HG03039 (cell line): Measurements from ENCODE around the gene PACRG.

Experiments
- ATAC-seq: cut with Tn5 transposase; IDR thresholded peaks from one replicate; pipeline ENCODE4 v1.9.1; 2021; ENCODE audit warnings: mild to moderate bottlenecking, moderate library complexity; ENCODE audit not compliant: unreplicated experiment

PACRG gene

DNA sequence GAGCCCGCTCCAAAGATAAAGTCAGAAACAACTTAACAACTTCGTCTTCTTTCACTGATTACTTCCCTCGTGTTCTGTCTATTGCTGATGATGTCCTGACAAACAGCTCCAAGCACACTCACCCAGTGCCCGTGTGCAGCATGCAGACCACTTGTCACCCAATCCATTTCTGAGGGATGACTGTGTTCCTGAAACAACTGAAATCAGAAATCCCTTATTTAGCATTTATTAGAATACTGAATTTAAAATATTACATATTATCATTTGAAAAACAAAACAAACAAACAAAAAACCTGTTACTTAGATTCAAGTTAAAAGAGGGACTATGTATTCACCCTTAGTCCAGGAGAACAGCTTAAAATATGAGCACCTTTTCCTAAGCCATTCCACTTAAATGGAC is 463.0 kb downstream of the PACRG start:
- no peak for ATAC-seq

DNA sequence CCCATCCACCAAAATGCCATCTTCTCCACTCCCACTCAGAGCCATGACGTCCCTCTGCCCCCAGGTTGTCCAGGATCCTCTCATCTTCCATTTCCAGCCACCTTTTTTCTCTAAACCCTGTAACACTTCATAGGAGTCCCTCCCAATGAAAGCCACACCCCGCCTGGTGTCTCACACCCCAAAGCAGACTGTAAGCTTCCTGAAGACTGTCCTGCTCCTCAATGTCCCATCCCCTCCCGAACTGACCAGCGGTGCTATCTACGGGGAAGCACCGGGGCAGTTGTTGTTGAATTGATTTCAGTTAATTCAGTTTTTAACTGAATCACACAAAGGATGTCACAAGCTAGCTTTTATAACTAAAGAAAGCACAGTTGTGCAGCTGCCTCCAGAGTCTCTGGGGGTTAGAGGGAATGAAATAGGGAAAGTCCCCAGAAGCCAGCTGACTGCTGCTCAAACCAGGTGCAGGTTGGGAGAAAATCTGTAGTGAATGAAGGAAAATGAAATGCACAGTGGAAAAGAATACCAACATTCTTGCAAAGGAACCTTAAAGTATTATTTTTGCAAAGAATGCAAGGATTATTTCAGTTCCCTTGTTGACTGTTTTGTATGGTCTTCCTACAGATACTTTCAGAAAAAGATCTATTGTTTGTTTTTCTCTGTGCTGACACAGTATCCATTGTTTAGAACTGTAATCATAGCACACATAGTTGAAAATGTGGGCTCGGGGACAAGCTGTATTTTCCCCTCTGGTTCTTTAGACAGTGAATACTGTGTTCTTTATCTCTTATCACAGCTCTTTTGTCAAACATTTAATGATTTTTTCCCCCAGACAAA is 464.1 kb downstream of the PACRG start:
- ATAC-seq: no peak

DNA sequence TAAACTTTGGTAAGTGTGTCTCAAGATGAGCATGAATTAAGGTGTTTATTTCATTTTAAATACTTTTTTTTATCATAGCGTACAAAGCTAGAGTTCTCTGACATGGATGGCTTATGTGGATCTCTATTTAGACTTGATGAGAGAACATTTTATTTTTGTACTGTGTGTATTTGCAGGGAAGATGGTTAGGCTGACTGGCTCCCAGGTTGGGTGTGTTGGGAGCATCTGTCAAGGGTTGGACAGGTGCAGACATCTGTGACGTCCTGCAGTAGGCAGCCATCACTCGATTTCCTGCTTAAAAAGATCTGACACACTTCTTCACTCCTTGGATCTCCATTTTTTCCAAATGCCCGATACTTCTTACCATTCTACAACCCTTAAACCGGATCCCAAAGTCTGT is 464.8 kb downstream of the PACRG start:
- no peak for ATAC-seq

DNA sequence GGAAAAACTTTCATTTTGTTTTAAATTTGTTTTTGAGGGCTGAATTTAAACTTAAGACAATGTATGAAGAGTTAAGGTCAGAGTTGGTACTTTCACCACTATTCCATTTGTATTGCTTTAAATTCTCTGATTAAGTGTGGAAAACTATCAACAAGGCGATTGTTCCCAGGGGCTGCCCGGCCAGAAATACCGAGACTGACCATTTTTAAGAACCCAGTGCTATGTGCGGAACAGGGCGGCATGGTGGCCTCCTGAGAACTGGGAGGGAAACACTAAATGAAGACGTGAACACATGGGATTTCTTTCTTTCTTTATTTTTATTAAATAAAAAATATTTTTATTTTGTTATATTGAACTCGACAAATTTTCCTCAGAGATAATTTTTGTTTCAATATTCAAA is 465.6 kb downstream of the PACRG start:
- ATAC-seq: no peak

DNA sequence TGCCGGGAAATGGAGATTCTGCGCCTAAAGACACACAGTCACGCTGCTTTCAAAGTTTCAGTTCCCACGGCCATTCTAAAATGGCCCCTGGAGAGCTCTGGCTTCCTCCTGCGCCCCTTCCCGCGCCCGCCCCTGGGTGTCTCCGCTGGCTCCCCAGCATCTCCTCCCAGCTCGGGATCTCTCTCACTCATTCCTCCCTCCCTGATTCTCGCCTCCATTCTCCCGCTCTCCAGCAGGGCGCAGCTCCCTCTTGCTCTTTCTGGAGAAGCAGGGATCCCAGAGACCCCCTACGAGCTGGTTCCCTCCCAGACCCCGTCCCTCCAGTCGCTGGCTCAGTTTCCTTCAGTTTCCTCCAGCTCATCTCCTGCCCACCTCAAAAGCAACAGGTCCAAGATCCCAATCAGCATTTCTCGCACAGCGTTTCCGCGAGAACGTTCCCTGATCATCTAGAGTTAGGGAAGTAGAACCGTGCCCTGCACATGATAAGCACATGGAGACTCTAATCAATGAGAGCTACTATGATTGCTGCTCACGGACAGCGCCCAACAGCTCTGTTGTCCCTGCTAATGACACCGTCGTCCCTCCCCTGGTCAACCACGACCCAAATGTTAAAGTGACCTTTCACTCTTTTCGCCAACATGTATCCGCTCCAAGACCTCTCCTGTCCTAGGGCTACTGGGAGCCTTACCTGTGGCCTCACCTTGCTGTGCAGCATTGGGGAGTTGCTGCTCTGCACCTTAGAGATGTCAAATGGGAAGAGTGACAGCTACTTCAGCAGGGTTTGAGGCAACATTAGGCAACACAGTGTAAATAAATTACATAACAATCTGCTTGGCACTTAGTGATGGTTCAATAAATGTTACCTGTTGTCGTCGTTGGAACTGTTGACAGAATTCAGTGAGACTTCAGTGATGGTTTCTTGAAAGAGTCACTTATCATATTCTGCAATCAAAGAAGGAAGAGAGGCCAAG is 468.2 kb downstream of the PACRG start:
- no peak for ATAC-seq

DNA sequence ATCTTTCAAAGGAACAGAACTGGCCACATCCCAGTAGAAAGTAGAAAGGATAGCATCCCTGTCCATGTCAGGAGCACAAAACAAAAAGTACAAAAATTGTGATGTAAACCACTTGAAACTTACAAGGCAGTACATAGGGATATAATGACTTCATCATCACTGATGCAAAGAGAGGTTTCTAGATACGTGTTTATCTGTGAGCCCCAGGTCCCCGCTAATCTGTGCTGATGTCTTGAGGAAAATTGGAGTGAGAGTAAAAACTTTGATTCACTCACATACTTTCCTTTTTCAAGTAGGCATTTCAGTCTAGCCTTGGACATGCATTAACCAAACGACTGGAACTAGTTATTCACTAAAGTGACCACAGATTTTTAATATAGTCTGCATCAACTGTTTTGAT is 470.1 kb downstream of the PACRG start:
- ATAC-seq: no peak

DNA sequence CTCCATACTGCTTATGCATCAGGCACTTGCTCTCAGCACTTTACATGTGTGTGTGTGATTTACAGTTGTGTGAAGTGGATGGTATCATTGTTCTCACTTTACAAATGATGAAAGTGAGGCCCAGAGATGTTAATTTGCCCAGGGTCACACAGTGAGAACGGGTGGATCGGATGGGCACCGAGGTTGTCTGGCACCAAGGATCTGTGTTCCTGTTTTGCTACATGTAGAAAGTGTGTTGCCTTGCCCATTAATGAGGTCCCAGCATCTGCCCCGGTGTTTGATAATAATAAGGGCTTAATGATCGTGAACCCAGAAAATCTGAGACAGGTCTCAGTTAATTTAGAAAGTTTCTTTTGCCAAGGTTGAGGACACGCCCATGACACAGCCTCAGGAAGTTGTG is 470.6 kb downstream of the PACRG start:
- no peak for ATAC-seq

DNA sequence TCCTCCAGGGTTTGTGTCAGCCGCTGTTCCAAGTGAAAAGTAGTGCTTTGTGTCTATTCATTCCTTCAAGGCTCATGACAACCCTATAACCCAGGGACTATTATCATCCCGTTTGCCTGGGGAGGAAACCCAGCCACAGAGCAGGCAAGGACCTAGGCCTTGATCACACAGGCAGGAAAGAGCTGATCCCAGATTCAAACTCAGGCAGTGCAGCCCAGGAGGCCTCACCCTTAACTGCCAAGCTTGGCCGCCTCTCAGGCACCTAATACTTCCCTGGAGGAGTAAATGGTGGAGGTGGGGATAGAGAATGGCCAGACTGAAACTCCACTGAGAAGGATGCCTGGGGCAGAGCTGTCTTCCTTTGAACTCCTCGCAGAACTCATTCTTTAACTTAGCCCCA is 471.6 kb downstream of the PACRG start:
- ATAC-seq: no peak

DNA sequence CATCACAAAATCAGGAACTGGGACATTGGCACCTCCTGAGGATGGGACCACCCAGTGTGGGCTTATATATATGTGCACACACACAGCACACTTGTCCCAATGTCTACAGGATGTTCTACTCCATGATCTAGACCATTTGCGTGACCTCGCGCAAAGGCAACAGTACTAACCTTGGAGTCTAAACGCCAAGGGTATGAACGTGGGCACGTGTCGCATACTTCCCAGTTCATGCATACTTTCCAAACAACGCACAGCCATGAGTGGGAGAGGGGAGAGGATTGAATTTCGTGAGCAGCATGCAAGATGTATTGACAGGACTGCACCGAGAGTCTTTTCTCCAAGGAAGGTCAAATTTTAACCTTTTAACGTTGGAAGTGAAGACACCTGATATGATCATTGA is 472.5 kb downstream of the PACRG start:
- no peak for ATAC-seq

DNA sequence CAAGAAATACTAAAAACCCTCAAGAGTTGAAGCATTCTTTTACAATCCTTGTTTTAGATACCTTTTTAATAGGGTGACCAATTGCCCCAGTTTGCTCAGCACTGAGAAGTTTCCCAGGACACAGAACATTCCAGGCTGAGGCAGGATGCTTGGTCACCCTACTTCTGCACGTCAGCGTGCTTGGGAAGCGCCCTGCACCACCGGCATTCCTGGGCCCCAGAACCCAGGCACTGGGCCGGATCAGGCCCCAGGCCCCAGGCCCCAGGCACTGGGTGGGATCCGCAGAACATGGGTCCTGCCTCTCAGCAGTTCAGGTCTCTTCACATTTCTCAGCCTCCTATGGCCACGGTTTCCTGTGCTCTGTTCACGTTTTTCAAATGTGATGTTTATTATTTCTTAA is 472.9 kb downstream of the PACRG start:
- ATAC-seq: no peak

DNA sequence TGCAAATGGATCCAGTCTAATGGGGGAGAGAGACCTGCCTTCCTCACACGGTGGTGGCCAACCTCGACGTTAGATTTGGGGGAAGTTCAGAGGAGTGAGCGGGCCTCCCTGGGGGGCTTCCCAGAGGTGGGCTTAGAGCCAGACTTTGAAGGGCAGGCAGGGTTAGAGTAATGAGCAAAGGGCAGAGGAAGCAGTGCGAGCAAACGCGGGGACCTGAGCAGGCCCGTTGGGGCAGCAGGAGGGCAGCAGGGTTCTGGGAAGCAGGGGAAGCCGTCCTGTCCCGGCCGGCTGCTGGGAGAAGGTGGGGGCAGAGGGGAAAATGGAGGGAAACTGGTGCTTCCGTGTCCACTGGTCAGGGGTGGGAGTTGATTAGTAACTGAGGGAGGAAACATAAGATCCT is 474.1 kb downstream of the PACRG start:
- no peak for ATAC-seq

DNA sequence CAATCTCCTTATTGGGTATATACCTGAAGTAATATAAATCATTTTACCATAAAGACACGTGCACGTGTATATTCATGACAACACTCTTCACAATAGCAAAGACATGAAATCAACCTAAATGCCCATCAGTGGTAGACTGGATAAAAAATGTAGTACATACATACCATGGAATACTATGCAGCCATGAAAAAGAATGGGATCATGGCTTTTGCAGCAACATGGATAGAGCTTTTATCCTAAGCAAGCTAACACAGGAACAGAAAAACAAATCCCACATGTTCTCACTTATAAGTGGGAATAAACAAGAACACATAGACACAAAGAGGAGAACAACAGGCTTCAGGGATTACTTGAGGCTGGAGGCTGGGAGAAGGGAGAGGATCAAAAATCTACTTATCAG is 478.4 kb downstream of the PACRG start:
- no peak for ATAC-seq

DNA sequence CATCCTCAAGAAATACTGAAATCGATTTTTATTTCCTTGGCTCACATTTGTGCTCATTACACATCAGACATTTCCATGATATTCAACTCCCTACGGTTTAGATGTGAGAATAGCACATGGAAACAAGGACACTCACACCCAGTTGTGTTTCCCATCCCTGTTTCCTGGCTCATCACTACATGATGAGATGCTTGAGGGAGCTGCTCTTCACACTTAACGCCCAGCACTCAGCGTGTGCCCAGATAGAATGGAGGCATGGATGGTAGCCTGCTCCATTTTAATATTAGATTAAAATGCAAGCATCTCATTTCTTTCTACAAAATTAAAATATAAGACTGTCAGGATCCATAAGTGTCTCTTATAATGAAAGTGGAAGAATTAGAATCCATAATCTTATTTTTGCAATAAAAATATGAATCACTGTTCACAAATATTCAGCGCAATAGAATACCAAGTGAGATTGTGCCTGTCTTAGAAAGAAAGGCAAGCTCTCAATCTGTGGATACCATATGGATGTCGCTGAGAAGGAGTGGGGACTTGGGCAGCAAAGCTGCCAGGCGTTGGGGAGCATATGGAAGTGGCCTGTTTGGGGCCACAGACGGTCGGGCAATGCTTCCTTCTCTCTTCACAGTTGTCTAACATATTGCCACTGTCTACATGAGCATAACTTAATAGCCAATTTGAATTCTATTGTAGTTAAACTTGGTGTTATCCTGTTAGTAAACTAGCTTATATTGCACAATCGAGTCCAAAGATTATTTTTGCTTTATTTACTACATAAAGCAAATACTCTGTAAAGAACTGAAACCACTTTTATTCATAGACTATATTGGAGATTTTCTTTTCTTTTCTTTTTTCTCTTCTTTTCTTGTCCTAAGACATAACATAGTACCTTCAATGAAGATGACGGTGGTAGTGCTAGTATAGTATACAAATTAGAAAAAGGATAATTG is 479.9 kb downstream of the PACRG start:
- ATAC-seq: no peak

DNA sequence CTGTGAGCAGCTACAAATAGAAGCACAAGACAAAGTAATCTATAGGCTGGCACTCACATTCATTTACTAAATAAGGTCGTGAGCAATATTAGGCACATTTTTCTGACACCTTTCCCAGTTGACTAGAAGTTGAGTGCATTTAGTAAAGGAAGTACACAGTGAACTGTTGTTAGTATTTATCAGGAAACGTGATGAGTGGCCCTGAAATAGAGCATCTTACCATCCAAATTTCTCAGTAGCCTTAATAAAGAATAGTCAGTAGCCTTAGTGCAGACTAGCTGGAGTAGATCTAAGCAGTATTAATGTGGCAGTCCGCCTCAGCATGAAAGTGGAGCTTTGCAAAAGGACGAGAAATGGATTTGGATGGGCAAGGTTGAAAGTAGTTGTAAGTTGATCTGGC is 481.2 kb downstream of the PACRG start:
- no peak for ATAC-seq

DNA sequence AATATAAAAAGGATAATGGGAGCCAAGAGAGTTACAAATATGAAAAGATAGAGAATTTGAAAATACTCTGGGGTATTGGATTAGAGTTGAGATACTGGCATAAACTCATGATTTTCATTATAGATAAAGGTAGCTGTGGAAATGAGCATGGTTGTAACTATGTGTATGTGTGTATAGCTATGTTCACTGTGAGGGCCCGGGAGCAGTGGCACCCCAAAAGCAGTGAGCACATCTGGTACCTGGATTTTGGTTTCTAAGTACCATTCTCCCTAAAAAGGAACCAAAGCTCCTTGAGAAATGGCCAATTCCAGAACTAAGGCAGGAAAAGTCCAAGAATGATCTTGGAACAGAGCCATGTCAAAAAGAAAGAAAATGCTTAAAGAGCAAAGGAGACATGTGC is 484.3 kb downstream of the PACRG start:
- no peak for ATAC-seq

DNA sequence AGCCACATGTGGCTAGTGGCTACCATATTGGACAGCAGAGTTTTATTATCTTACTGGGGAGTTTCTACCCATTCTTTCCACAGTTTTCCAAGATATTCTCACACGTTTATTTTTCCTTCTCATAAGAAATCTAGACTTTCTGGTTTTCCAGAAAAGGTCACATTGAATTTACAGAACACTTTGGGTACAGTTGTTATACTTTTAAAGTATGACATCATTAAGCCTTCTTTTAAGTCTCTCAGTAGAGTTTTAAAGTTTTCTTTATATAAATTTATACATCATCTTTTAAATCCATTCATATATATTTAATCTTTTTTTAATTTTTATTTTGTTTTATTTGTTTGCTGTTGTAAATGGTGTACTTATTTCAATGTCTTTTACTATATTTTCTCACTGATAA is 486.5 kb downstream of the PACRG start:
- ATAC-seq: no peak

DNA sequence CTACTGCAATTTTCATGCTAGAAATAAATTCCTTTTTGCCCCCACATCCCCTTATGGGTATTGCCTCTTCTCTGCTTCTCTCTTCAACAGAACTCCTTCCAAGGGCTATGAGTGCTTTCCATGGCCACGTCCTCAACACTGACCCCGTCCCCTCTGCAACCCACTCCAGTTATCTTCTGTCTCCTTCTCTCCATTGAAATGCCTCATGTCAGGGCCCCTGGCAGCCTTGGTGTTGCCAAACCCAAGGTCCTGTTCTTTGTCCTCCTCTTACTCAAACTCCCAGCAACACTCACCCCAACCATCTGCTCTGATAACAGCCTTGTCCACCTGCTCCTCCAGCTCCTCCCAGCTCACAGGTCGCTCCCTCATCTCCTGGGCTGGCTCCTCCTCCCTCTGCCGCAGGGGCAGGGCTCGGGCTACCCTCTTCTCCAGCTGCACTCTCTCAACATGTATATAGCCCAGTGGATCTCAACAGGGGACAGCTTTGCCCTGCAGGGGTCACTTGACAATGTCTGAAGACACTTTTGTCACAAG is 490.7 kb downstream of the PACRG start:
- ATAC-seq: no peak

DNA sequence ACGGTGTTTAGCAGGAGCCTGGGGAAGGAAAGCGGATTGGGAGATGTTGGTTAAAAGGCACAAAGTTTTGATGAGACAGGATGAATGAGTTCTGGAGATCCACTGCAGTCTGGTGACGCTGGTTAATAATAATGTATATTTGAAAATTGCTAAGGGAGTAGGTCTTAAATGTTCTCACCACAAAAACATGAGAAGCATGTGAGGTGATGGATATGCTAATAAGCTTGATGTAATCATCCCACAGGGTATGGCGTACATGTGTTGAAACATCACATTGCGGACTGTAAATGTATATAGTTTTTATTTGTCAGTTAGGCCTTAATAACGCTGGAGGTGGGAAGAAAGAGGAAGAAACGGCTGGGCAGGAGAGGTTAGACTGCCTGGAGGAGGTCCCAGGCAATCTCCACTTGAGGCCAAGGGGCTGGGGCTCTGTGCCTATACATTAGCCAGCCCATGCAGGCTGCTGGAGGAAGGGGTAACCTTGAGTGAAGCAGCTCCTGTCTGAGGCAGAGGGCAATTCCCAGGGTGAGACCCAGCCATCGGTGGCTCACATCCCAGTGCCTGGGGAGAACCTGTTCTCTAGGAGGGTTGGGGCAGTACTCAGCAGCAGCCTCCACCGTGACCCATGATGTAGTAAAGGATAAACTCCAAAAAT is 498.5 kb downstream of the PACRG start:
- no peak for ATAC-seq

DNA sequence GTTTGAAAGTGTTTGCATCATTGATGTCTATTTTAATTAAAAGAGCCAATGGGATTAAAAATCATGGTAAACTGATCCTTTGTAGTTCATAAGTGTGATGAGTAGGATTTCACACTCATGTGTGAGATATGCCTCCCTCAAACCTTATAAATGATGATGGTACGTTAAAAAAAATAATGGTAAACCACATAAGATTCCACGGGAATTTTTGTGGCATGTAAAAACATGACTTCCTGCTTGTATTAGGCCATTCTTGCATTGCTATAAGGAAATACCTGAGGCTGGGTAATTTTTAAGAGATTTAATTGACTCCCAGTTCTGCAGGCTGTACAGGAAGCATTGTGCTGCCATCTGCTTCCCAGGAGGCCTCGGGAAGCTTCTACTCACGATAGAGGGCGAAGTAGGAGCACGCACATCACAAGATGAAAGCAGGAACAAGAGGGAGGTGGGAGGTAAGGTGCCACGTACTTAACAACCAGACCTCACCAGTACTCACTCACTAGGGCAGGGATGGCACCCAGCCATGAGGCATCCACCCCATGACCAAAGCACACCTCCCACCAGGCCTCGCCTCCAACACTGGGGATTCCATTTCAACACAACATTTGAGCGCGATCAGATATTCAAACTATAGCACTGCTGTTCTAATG is 499.2 kb downstream of the PACRG start:
- no peak for ATAC-seq

DNA sequence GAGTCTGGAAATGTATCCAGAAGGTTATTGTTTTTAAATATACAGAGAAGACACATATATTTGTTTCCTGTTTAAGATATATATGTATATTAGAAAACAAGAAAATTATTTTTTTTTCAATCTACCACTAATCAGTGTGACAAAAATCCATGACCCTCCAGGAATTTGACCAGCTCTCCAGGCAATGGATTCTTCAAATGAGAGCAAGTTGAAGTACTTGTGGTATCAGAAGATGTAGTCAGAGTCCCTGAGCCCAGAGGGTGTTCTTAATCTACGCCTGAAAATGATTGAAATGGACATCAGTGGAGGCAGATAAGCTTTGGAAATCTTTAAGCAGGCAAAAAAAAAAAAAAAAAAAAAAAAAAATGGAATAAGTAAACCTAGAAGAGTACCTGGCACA is 500.3 kb downstream of the PACRG start:
- no peak for ATAC-seq
